Peyer's patch (tissue), 4 donors: Measurements from ENCODE around the gene SCLT1. TPM values are rescaled to one million over a fixed set of nuclear protein-coding genes. Genes with fewer than 3 reads are reported as not detected.

Source experiments
- DNase-seq, 3 donors: peaks; one replicate each; pipeline ENCODE4 v3.0.0-alpha.2; 2017 to 2019
- H3K27ac ChIP-seq, 4 donors: fragments of 200-600 bp; sonication (generic); one replicate each; pipeline ENCODE4 v1.5.1; 2016 to 2019
- H3K27me3 ChIP-seq, 2 donors: fragments of 200-600 bp; sonication (generic); one replicate each; pipeline ENCODE4 v1.5.1; 2019
- H3K36me3 ChIP-seq, 3 donors: fragments of 200-600 bp; sonication (generic); one replicate each; pipeline ENCODE4 v1.5.1; 2016 to 2019
- H3K4me1 ChIP-seq, 4 donors: fragments of 200-600 bp; sonication (generic); one replicate each; pipeline ENCODE4 v1.5.1; 2016 to 2019
- H3K4me3 ChIP-seq, 4 donors: fragments of 200-600 bp; sonication (generic); 1 replicate in 3 of 4; 2 replicates in 1 of 4; pipeline ENCODE4 v1.5.1; 2016 to 2019; ENCODE audit warnings: mild to moderate bottlenecking in 1 of 4
- H3K9me3 ChIP-seq, 4 donors: fragments of 200-600 bp; sonication (generic); one replicate each; pipeline ENCODE4 v1.5.1; 2016 to 2019; ENCODE audit warnings: mild to moderate bottlenecking in 1 of 4
- CTCF ChIP-seq, 6 experiments: fragments of 450-650 bp in 4 of 6; fragments of 200-600 bp in 2 of 6; sonication (generic) in 1 of 6; IDR thresholded peaks; one replicate each; pipeline ENCODE4 v1.5.1; 2017 to 2019; ENCODE audit warnings: antibody characterized with exemption in 6 of 6, mild to moderate bottlenecking in 3 of 6, moderate library complexity in 1 of 6
- POLR2A ChIP-seq, 2 donors: fragments of 450-650 bp; IDR thresholded peaks; one replicate each; pipeline ENCODE4 v1.5.1; 2017; ENCODE audit warnings: antibody characterized with exemption in 2 of 2, mild to moderate bottlenecking in 2 of 2, moderate library complexity in 2 of 2
- total RNA-seq, 4 donors: library from RNA; depleted of rRNA; stranded (reverse); fragments of >200 nt; gene quantifications; one replicate each; pipeline ENCODE4 v1.1.0, GENCODE V29; 2016

The SCLT1 gene
- total RNA-seq, 4 donors from 2014 or later: 13.0 to 34.7 (median 18.0) TPM

- no peaks in the 10 kb centered on the region for H3K4me1 ChIP-seq
- H3K27me3 ChIP-seq: no peaks in the 10 kb centered on the region
- H3K9me3 ChIP-seq: no peaks in the 10 kb centered on the region
- no peak overlapping the region for H3K4me3 ChIP-seq
- peaks cover 0 to 97% (median 0%) of the 10 kb centered on the region in 3 donors for H3K36me3 ChIP-seq
- H3K27ac ChIP-seq: no peak overlapping the region
- no peak for DNase-seq
- no peak for TF ChIP-seq CTCF (IDR thresholded peaks at IDR 0.05)
- no peak for TF ChIP-seq POLR2A (IDR thresholded peaks at IDR 0.05)
Measured at GRCh38 chr4:128850252-128850651, 243.1 kb downstream of the SCLT1 start.

DNA sequence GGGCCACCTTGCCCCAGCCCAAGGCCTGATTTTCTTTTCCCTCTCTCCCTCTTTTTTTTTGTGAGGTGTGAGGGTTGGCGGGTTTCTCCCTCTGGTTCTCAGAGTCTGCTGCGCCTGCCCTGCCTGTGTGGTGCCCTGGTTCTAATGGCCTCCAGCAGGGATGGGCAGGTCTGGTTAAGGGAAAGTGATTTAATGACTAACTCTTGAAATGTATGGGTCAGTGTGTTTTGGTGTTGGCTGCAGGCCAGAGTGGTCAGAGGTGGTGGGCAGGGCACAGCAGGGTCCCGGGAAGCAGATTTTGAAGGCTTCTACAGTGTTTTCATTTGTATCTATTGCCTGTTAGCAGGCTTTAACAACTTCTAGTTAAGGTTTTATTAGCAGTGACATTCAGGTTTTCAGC is 244.9 kb downstream of the SCLT1 start:
- no peak overlapping the region for H3K27ac ChIP-seq
- TF ChIP-seq CTCF (IDR thresholded peaks at IDR 0.05): no peak
- TF ChIP-seq POLR2A (IDR thresholded peaks at IDR 0.05): no peak
- peaks cover 0 to 92% (median 0%) of the 10 kb centered on the region in 3 donors for H3K36me3 ChIP-seq

GRCh38 chr4:128847082-128847724 is 246.1 kb downstream of the SCLT1 start:
- TF ChIP-seq CTCF (IDR thresholded peaks at IDR 0.05) (no peak), POLR2A (IDR thresholded peaks at IDR 0.05) (no peak)
- Histone ChIP-seq H3K36me3 (peaks cover 0 to 79% (median 0%) of the 10 kb centered on the region in 3 donors), H3K4me1 (no peaks in the 10 kb centered on the region), H3K4me3 (no peak overlapping the region), H3K27me3 (no peaks in the 10 kb centered on the region), H3K9me3 (no peaks in the 10 kb centered on the region), H3K27ac (no peak overlapping the region)
- DNase-seq: no peak

More for the DNA sequence above, 244.9 kb downstream of the SCLT1 start:
- DNase-seq: no peak
- H3K9me3 ChIP-seq: no peaks in the 10 kb centered on the region
- no peaks in the 10 kb centered on the region for H3K4me1 ChIP-seq
- no peak overlapping the region for H3K4me3 ChIP-seq
- no peaks in the 10 kb centered on the region for H3K27me3 ChIP-seq

DNA sequence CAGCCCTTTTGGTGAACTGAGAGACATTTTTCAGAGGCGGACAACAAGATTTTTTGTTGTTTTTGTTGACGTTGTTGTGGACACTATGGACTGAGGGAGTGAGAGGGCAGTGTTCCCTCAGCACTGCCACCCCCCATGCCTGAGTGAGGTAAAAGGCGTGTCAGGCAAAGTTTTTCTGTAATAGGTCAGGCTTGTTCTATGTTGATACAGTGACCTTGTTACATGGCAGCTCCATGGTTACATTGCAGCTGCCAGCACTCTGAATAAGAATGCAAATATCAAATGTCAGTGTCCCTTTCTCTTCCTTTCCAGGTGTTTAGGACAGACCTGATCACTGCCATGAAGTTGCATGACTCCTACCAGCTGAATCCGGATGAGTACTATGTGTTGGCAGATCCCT is 247.3 kb downstream of the SCLT1 start:
- DNase-seq: no peak
- Histone ChIP-seq H3K27me3 (no peaks in the 10 kb centered on the region), H3K36me3 (peaks cover 0 to 68% (median 0%) of the 10 kb centered on the region in 3 donors), H3K27ac (no peak overlapping the region), H3K4me1 (no peaks in the 10 kb centered on the region), H3K9me3 (no peaks in the 10 kb centered on the region), H3K4me3 (no peak overlapping the region)
- TF ChIP-seq CTCF (IDR thresholded peaks at IDR 0.05): no peak

DNA sequence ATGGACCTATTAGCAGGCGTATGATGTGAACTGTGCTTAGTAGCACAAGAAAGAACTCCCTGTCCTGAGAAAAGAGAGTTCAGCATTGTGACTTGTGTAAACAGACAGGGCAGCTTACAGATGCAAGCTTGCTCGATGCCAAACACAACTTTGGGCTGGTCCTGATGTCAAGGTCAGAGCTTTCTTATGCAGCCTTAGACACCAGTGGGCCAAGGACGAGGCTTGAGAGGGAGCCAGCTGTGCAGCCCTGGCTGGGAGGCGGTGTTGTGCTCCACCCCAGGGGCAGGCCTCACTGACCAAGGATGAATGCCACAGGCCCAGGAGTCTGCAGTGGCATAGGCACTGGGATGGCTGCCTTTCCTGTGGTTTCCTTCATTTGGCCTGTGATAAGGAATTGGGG is 248.4 kb downstream of the SCLT1 start:
- Histone ChIP-seq H3K4me1 (peaks cover 0 to 1% (median 0%) of the 10 kb centered on the region in 4 donors), H3K27ac (no peak overlapping the region), H3K9me3 (no peaks in the 10 kb centered on the region), H3K36me3 (peaks cover 0 to 57% (median 0%) of the 10 kb centered on the region in 3 donors), H3K4me3 (no peak overlapping the region), H3K27me3 (no peaks in the 10 kb centered on the region)
- DNase-seq: no peak
- TF ChIP-seq CTCF (IDR thresholded peaks at IDR 0.05) (no peak), POLR2A (IDR thresholded peaks at IDR 0.05) (no peak)
